Vagina (tissue), 2 donors: Measurements from ENCODE around the gene STON2. TPM values are rescaled to one million over a fixed set of nuclear protein-coding genes. Genes with fewer than 3 reads are reported as not detected.

Source experiments
- DNase-seq, 2 donors: peaks; one replicate each; pipeline ENCODE4 v3.0.0-alpha.2; 2017; ENCODE audit errors: extremely low spot score in 2 of 2
- H3K27ac ChIP-seq: fragments of 200-600 bp; sonication (generic); one replicate; pipeline ENCODE4 v1.5.1; 2019
- H3K27me3 ChIP-seq: fragments of 200-600 bp; sonication (generic); one replicate; pipeline ENCODE4 v1.5.1; 2019
- H3K36me3 ChIP-seq, 2 donors: fragments of 200-600 bp; sonication (generic); one replicate each; pipeline ENCODE4 v1.5.1; 2017 to 2019
- H3K4me1 ChIP-seq: fragments of 200-600 bp; sonication (generic); one replicate; pipeline ENCODE4 v1.5.1; 2019
- H3K4me3 ChIP-seq, 2 donors: fragments of 200-600 bp; sonication (generic); 1 replicate in 1 of 2; 2 replicates in 1 of 2; pipeline ENCODE4 v1.5.1; 2016 to 2019
- H3K9me3 ChIP-seq: fragments of 200-600 bp; sonication (generic); one replicate; pipeline ENCODE4 v1.5.1; 2019
- POLR2A ChIP-seq, 2 donors: fragments of 450-650 bp; IDR thresholded peaks; one replicate each; pipeline ENCODE4 v1.6.1; 2017; ENCODE audit warnings: antibody characterized with exemption in 2 of 2, mild to moderate bottlenecking in 2 of 2, moderate library complexity in 2 of 2
- POLR2AphosphoS5 ChIP-seq, 2 donors: sonication (generic); formaldehyde crosslinking; IDR thresholded peaks; one replicate each; pipeline ENCODE4 v1.9.0; 2017; ENCODE audit warnings: antibody characterized with exemption in 2 of 2, mild to moderate bottlenecking in 2 of 2, low read depth in 1 of 2; ENCODE audit not compliant: insufficient read depth in 1 of 2
- intact Hi-C: fragments of 100-400 bp; cut with DNase I; formaldehyde crosslinking; loops from one replicate; pipeline ENCODE4 v1.15.1; 2023
- total RNA-seq: library from RNA; depleted of rRNA; stranded (reverse); fragments of >200 nt; gene quantifications from one replicate; pipeline ENCODE4 v1.2.3, GENCODE V29; 2016
- TF ChIP-seq, protein P1 (sequence below), 3 experiments: fragments of 450-650 bp in 2 of 3; fragments of 200-600 bp in 1 of 3; sonication (generic) in 1 of 3; IDR thresholded peaks; one replicate each; pipeline ENCODE4 v1.5.1; 2017 to 2019; ENCODE audit warnings: antibody characterized with exemption in 3 of 3, mild to moderate bottlenecking in 2 of 3, moderate library complexity in 2 of 3

STON2 gene
- total RNA-seq, 1 donor from 2014 or later: 39.8 TPM

GRCh38 chr14:81418057-81418790 lies 18.1 kb upstream of the STON2 start:
- intact Hi-C loops: no loop called here
- H3K36me3 ChIP-seq: no peaks in the 10 kb centered on the region
- no peaks in the 10 kb centered on the region for H3K27me3 ChIP-seq
- H3K9me3 ChIP-seq: no peaks in the 10 kb centered on the region
- H3K4me3 ChIP-seq: no peak overlapping the region
- DNase-seq: no peak
- no peaks in the 10 kb centered on the region for H3K4me1 ChIP-seq
- no peak overlapping the region for H3K27ac ChIP-seq
- TF ChIP-seq POLR2AphosphoS5 (IDR thresholded peaks at IDR 0.05; ENCODE audit: insufficient read depth in 1 of 2, low read depth in 1 of 2): no peak
- no peak for TF ChIP-seq POLR2A (IDR thresholded peaks at IDR 0.05)
- TF ChIP-seq, protein P1, sequence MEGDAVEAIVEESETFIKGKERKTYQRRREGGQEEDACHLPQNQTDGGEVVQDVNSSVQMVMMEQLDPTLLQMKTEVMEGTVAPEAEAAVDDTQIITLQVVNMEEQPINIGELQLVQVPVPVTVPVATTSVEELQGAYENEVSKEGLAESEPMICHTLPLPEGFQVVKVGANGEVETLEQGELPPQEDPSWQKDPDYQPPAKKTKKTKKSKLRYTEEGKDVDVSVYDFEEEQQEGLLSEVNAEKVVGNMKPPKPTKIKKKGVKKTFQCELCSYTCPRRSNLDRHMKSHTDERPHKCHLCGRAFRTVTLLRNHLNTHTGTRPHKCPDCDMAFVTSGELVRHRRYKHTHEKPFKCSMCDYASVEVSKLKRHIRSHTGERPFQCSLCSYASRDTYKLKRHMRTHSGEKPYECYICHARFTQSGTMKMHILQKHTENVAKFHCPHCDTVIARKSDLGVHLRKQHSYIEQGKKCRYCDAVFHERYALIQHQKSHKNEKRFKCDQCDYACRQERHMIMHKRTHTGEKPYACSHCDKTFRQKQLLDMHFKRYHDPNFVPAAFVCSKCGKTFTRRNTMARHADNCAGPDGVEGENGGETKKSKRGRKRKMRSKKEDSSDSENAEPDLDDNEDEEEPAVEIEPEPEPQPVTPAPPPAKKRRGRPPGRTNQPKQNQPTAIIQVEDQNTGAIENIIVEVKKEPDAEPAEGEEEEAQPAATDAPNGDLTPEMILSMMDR (IDR thresholded peaks at IDR 0.05): no peak

DNA sequence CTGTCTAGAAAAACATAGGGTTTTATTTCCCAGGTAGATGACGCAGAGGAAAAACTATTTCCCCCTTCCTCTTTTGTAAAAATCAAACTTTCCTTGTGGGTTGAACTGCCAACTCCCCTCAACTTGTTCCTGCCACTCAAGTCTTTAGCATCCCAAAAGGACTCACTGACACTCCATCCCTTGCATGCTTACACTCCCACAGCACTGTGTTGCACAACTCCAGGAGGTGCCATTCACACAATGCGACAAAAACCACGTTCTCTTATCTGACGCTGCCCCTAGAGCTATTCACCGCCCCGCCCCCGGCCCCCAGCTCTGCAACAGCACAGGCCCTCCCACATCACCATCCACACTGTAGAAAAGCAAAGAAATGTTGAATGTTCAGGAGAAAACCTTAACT lies 16.9 kb upstream of the STON2 start:
- Histone ChIP-seq H3K27ac (no peak overlapping the region), H3K9me3 (no peaks in the 10 kb centered on the region), H3K36me3 (no peaks in the 10 kb centered on the region), H3K4me1 (no peaks in the 10 kb centered on the region), H3K4me3 (no peak overlapping the region), H3K27me3 (no peaks in the 10 kb centered on the region)
- DNase-seq: no peak
- intact Hi-C loops: no loop called here
- TF ChIP-seq, protein P1 (IDR thresholded peaks at IDR 0.05): no peak
- no peak for TF ChIP-seq POLR2AphosphoS5 (IDR thresholded peaks at IDR 0.05; ENCODE audit: insufficient read depth in 1 of 2, low read depth in 1 of 2)
- TF ChIP-seq POLR2A (IDR thresholded peaks at IDR 0.05): no peak

GRCh38 chr14:81416194-81416952 lies 16.2 kb upstream of the STON2 start:
- TF ChIP-seq, protein P1 (IDR thresholded peaks at IDR 0.05): no peak
- no peak for TF ChIP-seq POLR2AphosphoS5 (IDR thresholded peaks at IDR 0.05; ENCODE audit: insufficient read depth in 1 of 2, low read depth in 1 of 2)
- no peak for TF ChIP-seq POLR2A (IDR thresholded peaks at IDR 0.05)
- intact Hi-C loops: no loop called here

DNA sequence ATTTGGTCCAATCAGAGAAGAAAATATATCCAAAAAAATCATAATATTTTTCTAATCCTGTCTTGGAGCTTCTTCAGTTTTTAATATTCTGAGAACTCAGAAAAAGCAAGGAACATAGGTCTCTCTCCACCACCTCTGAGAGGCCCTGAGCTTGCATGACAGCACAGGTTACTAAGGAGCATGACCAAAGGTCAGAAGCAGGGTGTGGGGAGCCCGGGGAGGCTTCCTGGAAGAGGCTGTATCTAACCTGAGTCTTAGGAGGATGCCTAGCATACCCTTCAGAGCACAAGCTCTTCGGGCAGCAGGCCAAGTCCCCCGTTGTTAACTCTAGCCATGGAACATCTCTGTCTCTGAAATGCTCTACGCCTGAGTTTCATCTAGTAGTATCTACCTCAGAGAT lies 15.7 kb upstream of the STON2 start:
- Histone ChIP-seq H3K4me1 (no peaks in the 10 kb centered on the region), H3K9me3 (no peaks in the 10 kb centered on the region), H3K4me3 (no peak overlapping the region), H3K27ac (no peak overlapping the region), H3K27me3 (no peaks in the 10 kb centered on the region), H3K36me3 (no peaks in the 10 kb centered on the region)
- intact Hi-C loops: no loop called here
- DNase-seq: no peak
- TF ChIP-seq POLR2AphosphoS5 (IDR thresholded peaks at IDR 0.05; ENCODE audit: insufficient read depth in 1 of 2, low read depth in 1 of 2) (no peak), POLR2A (IDR thresholded peaks at IDR 0.05) (no peak)
- TF ChIP-seq, protein P1 (IDR thresholded peaks at IDR 0.05): no peak

More at GRCh38 chr14:81416194-81416952, 16.2 kb upstream of the STON2 start:
- no peak overlapping the region for H3K27ac ChIP-seq
- no peaks in the 10 kb centered on the region for H3K9me3 ChIP-seq
- H3K27me3 ChIP-seq: no peaks in the 10 kb centered on the region
- H3K4me3 ChIP-seq: no peak overlapping the region
- DNase-seq: no peak
- H3K36me3 ChIP-seq: no peaks in the 10 kb centered on the region
- no peaks in the 10 kb centered on the region for H3K4me1 ChIP-seq

GRCh38 chr14:81414123-81414522 lies 14.0 kb upstream of the STON2 start:
- TF ChIP-seq, protein P1 (IDR thresholded peaks at IDR 0.05): no peak
- TF ChIP-seq POLR2A (IDR thresholded peaks at IDR 0.05): no peak
- TF ChIP-seq POLR2AphosphoS5 (IDR thresholded peaks at IDR 0.05; ENCODE audit: insufficient read depth in 1 of 2, low read depth in 1 of 2): no peak
- Histone ChIP-seq H3K27ac (no peak overlapping the region), H3K9me3 (no peaks in the 10 kb centered on the region), H3K4me3 (no peak overlapping the region), H3K4me1 (no peaks in the 10 kb centered on the region), H3K36me3 (no peaks in the 10 kb centered on the region), H3K27me3 (no peaks in the 10 kb centered on the region)
- DNase-seq: no peak
- intact Hi-C loops: no loop called here
